ENCODE results near the gene HOMER1.

DNA sequence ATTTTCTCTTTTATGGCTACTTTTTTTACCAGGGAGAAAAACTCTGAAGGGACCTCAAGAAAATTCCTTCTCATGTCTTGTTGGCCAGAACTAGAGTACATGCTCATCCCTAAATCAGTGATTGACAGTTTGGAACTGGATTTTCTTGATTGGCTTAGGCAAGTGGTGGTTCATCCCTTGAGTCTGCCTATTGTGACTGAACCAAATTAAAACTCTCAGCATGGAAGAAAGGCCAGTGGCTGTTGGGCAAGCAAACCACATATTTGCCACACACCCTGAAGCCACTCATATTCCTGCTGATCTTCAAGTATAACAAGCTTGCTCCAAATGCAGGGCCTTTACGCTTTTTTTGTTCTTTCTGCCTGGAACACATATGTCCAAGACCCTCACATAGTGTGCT, 7.2 kb upstream of the HOMER1 start:
- TF ChIP-seq CTCF (conservative IDR thresholded peaks at IDR 0.05 in 1 of 2, IDR thresholded peaks at IDR 0.05 in 1 of 2; ENCODE audit: low read depth in 1 of 2, low read length in 2 of 2) (no peak), EZH2 (IDR thresholded peaks at IDR 0.05; ENCODE audit: low read length, missing control alignments) (no peak)
